IPS DF 4.7 (cell line): Measurements from ENCODE around the gene SPSB1.

Source experiments
- DNase-seq: peaks from one replicate; pipeline ENCODE4 v3.0.0-alpha.2; 2013; ENCODE audit warnings: low spot score; ENCODE audit errors: extremely low read depth

The SPSB1 gene

DNA sequence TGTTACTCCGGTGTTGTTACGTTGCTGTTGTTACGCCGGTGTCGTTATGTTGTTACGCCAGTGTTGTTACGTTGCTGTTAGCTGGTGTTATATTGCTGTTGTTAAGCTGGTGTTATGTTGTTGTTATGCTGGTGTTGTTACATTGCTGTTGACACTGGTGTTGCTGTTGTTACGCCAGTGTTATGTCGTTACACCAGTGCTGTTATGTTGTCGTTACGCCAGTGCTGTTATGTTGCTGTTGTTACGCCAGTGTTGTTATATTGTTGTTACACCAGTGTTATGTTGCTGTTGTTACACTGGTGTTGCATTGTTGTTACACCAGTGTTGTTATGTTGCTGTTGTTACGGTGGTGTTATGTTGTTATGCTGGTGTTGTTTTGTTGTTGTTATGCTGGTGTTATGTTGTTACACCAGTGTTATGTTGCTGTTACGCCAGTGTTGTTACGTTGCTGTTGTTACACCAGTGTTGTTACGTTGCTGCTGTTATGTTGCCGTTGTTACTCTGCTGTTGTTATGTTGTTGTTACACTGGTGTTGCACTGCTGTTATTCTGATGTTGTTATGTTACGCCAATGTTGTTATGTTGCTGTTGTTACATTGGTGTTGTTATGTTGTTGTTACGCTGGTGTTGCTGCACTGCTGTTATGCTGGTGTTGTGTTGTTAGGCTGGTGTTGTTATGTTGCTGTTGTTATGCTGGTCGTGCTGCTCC lies 32.5 kb upstream of the SPSB1 start:
- DNase-seq, result no peak

DNA sequence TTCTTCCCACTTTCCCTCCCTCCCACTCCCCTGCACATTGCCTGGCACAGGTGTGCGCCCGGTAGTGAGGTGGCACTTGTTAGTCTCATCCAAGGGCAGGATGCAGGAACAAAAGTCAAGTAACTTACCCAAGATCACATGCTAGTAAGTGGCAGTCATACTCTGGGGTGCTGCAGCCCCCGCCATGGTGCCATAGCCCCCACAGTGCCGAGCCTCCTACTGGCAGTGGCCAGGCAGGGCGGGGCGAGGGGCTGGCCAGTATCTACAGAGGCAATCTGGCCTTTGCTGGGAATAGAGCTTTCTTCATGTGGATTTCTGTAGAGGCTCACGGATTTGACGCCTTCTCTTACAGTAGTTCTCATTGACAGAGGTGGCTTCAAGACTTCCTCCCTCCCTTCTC lies 31.2 kb upstream of the SPSB1 start:
- DNase-seq, result no peak

DNA sequence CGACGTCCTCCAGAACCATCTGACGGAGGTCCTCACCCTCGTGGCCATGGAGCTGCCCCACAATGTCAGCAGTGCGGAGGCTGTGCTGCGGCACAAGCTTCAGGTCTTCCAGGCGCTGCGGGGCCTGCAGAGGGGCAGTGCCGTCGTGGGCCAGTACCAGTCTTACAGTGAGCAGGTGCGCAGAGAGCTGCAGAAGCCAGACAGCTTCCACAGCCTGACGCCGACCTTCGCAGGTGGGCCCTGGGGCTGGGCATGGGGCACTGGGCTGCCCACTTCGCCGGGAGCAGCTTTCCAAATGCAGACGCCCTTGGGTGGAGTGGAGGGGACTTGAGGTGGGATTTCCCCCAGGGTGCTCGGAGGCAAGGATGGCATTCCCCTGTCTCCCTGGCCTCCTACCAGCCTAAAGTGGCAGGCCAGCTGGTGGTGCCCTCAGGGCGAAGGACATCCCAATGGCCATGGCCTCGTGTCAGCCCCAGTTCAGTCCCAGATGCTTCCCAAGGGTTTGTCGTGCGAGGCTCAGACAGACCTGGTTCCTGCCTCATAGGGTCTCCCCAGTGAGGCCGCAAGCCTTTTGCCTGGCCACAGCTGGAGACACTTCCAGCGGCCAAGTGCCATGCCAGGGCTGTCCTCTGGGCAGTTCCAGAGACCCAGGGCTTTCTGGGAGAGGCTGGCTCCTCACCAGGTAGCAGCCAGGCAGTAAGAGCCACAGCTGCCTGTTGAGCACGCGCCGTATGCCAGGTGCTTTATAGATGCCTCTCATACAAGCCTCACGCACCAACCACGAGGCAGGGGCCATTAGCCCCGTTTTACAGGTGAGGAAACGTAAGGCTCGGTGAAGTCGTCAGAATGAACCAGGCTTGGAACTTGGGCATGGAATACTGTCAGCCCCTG lies 30.4 kb upstream of the SPSB1 start:
- no peak for DNase-seq

DNA sequence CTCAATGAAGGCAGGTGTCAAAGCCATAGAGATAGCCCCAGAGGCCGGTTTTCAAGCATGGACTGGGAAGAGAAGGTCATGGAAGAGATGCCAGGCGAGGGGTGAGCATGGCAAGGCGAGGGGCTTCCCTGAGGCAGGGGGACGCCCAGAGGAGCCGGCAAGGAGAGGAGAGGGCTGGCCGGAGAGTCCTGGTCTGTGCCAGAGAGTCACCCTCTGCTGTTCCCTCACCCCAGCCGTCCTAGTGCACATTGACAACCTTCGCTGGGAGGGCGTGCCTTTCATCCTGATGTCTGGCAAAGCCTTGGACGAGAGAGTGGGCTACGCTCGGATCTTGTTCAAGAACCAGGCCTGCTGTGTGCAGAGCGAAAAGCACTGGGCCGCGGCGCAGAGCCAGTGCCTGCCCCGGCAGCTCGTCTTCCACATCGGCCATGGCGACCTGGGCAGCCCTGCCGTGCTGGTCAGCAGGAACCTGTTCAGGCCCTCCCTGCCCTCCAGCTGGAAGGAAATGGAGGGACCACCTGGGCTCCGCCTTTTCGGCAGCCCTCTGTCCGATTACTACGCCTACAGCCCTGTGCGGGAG lies 29.3 kb upstream of the SPSB1 start:
- no peak for DNase-seq

DNA sequence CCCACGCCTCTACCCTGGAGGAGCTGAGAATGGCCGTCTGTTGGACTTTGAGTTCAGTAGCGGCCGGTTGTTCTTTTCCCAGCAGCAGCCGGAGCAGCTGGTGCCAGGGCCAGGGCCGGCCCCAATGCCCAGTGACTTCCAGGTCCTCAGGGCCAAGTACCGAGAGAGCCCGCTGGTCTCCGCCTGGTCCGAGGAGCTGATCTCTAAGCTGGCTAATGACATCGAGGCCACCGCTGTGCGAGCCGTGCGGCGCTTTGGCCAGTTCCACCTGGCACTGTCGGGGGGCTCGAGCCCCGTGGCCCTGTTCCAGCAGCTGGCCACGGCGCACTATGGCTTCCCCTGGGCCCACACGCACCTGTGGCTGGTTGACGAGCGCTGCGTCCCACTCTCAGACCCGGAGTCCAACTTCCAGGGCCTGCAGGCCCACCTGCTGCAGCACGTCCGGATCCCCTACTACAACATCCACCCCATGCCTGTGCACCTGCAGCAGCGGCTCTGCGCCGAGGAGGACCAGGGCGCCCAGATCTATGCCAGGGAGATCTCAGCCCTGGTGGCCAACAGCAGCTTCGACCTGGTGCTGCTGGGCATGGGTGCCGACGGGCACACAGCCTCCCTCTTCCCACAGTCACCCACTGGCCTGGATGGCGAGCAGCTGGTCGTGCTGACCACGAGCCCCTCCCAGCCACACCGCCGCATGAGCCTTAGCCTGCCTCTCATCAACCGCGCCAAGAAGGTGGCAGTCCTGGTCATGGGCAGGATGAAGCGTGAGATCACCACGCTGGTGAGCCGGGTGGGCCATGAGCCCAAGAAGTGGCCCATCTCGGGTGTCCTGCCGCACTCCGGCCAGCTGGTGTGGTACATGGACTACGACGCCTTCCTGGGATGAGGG lies 28.5 kb upstream of the SPSB1 start:
- no peak for DNase-seq

DNA sequence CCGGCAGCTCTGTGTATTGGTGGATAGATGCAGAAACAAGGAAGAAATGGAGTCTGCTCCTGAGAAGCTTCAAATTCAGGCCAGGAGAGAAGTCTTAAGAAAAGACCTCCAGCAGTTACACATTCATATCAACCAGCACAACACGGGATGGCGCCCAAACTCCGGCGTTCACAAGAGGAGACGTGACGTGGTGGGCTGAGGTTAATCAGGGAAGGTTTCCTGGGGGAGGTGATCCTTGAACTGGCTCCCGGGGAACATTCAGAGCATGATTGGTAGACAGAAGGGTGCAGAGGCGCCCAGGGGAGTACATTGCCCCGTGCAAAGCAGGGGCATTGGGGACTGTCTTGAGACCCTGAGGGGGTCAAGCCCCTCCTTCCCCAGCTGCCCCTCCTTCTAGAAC lies 27.7 kb upstream of the SPSB1 start:
- no peak for DNase-seq

DNA sequence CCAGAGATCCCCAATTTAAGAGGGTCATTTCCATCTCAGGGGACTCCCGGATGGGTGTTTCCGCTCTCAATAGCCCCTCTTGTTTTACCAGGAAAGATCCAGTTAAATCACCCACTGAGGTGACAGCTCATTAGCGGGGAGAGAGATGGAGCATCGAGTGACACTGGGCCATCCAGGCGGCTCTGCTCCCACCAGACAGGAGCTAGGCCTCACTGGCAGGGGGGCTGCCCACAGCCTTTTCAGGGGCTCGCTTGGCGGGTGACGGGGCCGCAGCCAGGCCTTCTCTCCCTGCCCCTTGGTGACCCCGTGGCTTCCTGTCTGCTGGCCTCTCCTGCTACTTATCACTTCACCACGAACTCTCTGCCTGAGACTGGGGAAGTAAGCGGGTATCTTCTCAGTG lies 26.7 kb upstream of the SPSB1 start:
- no peak for DNase-seq

DNA sequence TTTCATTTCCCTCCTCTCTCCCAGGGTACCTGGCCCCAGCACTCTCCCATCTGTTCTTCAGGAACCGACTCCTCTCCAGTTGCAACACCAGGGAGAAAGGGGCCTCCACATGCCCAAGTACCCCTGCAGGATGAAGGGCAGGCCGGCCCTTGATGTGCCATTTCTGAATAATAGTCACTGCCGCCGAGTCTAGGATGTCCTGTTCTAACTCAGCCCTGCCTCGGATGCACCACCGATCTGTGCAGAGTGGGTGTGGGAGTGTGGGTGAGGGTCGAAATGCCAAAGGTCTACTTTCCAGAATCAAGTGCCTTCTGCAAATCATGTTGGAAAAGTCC lies 25.4 kb upstream of the SPSB1 start:
- DNase-seq, result no peak

DNA sequence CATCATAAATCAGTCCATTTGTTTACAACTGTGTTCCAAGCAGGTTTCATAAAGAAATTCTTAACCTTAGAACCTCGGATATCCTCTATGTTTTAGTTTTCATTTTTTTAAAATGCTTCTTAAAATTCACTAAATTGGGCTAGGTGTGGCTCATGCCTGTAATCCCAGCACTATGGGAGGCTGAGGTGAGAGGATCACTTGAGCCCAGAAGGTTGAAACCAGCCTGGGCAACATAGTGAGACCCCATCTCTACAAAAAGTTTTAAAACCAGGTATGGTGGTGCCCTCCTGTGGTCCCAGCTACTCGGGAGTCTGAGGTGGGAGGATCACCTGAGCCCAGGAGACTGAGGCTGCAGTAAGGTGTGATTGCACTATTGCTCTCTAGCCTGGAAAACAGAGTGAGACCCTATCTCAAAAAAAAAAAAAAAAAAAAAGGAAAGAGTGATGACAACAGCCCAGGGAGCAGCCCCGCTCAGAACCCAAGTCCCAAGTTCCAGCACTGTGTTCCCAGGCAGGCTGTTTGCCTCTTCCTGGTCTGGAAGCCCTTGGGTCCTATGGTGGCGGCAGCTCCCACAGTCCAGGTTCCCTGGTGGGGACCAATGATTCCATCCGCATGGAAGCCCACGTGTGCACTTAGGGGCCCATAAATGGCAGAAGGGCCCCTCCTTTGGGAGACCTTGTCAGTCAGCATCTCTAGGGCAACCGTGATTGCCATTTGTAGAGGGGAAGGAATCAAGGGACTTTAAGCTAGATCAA lies 24.7 kb upstream of the SPSB1 start:
- DNase-seq, result no peak

DNA sequence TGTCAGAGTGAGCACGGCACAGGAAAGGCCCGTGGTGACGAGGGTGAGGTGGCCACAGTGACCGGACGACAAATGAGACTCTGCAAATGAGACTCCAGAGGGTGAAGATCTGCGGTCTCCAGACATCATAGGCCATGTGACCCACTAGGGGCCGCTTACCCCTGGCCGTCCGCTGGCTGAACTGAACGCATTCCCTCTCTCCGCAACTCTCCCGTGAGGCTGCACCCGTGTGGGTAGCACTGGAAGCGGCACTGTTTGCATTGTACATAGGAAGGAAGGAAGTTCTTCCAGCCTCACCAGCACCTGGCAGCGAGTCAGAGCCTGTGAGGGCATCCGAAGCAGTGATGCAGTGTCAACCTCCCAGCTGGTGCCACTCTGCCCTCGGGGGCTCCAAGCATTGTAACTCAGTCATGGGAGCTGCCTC lies 23.6 kb upstream of the SPSB1 start:
- DNase-seq, result no peak

DNA sequence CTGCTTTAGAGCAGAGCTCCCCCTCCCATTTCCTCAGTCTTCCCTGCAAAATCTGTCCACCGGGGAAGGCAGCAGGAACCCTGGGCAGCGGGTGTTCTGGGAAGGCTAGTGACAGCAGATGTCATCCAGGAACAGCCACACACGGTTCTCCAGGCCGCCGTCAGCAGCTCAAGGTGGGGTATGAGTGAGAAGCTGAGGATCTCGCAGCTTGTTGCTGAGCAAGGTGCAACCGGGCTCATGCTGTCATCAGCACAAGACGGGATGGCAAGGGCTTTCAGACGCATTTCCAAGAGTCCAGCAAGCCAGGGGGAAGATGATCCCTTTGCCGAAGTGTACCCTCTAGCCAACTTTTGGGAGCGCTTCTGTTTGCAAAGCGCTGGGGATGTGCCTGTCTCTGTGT lies 23.0 kb upstream of the SPSB1 start:
- DNase-seq, result no peak

DNA sequence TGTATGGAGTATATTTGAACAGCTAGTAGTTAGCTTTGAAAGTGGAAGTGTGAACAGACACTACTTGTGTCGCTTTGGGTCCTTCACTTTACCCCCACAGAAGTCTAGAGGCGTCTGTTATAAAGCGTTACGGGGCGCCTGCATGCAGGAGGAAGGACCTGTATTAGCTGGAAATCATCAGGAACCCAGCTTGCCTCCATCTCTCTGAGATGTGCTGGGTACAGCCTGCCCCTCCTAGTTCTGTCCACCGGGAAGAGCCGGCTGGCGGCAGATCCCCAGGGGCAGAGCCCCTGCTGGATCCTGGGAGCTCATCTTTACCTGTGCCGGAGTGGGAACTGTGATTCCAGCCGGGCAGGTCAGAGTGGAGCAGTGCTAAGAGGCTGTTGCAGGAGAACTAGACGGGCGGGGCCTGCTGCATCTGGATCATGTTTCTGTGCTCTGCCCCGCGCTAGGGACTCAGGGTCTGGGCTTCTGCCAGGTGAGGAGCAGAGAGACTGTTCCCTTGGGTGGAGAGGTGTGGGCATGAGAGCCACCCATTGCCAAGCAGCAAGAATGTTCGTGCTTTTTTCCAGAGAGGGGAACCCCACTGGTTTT lies 22.3 kb upstream of the SPSB1 start:
- DNase-seq, result no peak

DNA sequence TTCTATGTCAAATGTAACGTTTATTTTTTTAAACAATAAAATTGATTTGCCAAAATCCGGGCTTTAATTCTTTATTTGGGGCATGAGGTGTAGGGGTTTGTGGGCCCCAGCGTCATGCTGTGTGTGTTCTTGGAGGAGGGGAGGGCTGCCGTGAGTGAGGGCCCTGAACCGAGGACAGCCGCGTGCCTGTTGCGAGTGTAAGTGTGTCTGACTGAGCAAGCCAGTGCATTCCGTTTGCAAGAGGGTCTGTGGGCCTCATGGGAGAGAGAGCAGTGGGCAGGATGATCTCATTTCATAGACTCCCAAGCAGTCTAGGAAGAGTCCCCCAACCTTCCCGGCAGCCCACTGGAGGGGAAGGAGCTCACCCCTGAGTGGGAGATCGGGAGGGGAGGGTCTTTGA lies 21.4 kb upstream of the SPSB1 start:
- no peak for DNase-seq

DNA sequence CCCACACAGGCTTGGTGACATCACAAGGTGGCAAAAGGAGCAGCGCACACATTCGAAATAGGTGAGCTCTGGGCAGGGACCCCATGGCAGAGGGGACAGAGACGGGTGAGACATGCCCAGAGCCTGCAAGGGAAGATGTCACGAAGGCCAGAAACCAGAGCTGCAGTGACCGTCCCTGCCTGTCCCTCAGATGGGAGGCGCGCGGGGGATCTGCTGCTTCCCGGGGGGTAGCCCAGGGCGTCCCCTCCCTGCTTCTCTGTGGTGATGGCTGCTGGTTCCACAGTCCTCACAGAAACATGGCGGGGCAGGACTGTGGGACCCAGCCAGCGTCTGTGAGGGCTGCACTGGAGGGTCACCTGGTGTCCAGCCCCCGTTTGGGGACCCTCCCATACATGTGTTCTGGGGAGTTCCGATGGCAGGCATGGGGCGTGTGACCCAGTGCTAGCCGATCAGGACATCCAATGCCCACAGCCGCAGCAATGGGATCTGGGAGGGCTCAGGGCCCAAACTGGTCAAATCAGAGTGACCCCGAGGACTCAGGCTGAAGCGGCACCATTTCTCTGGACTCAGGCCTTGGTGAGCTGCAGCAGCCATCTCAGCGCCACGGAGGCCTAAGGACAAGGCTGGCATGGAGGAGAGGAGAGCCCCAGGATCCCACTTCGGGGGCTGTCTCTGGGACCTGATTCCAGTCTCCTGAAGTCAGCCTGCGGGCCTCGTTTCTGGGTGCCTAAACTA lies 20.7 kb upstream of the SPSB1 start:
- no peak for DNase-seq

DNA sequence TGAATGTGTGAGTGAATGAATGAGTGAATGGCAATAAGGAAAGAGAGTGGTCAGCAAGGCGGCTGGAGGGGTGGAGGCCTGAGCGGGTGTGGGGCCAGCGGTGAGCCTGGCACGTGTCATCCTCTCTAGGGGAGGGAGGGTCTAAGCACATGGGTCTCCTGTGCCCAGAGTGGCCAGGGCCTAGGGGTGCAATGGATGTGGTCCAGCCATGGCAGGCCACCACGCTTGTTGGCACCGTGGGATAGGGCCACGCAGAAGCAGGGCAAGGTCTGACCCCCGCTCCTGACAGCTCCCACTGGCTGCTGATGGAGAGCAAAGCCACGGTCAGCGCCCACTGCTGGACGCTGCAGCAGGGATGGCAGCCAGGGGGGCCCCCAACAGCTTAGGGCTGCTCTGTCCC lies 19.5 kb upstream of the SPSB1 start:
- DNase-seq, result no peak

DNA sequence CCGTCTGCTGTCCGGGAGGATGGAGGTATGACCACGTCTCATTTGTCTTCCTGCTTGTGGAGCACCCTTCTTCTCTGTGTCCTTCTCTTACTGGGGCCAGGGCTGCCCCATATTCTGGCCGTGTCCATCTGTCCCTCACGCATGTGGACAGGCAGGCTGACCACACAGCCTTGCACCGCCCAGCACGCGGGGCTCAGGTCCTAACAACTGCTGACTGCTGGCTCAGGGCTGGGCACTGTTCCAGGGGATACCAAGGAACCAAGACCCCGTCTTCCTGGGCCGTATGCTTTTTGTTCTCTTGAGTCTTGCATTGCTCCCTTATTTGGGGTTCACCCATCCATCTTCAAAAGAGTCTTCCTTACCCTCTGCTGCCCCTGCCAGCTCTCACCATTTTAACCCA lies 17.5 kb upstream of the SPSB1 start:
- DNase-seq, result no peak

DNA sequence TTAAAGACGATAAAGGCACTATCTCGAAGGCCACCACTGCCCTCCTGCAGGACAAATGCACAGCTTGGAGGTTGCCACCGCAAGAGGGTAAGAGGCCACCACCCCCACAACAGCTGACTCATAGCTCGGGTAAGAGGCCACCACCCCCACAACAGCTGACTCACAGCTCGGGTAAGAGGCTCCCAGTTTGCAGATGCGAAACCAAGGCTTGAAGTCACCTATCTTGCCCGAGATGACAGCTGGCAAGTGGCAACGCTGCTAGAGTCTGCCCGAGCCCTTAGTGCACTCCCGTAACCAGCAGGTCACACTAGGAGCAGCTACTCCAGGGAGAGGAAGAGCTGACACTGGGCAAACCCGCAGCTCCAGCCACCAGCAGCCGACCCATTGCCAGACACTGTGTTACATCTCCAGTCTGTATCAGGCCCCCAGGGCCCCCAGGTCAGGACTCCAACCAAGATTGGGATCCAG lies 17.1 kb upstream of the SPSB1 start:
- DNase-seq, result no peak

DNA sequence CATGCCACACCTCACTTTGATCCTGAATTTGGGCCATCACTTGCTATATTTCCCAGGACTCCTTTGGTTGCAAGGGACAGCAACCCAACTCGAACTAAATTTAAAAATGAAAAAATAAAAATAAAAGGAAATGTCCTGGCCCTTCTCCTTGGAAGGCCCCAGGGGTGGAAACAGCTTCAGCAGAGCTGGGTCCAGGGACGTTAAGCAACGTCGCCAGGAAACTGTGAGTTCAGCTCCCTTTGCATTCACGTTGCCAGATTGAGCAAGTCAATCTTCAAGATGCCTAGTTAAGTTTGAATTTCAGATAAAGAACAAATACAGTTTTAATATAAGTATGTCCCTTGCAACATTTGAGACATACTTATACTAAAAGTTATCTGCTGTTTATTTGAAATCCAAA lies 14.6 kb upstream of the SPSB1 start:
- DNase-seq, result no peak

DNA sequence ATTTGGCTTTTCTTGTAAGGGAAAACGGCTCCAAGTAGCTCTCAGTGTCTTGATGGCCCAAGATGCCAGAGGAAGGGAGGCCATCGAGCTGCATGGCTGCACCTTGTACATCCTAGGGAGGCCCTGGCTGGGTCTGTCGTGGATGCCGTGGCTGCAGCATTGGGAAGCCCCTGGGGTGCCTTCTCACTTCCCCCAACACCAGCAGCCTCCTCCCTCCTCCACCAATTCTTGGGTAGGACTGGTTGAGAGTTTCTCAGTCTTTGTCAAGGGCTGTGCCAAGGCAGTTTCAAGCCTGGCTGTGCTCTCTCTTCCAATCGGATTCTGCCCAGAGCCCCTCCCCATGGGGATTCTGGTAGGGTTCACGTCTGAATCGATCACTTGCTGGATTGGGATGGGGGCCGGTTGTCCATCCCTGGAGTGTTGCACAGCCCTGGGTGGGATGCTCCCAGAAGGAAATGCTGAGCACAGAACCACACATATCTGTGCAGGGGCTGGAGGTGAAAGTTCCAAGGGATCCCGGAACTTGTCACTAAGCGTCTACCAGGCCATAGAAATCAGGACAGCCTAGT lies 14.0 kb upstream of the SPSB1 start:
- no peak for DNase-seq
